Adrenal gland (tissue), 5 donors: Measurements from ENCODE around the gene BNC1.

Experiments
- POLR2A ChIP-seq, 2 donors: fragments of 450-650 bp; IDR thresholded peaks; one replicate each; pipeline ENCODE4 v1.6.1; 2017; ENCODE audit warnings: antibody characterized with exemption in 2 of 2, mild to moderate bottlenecking in 2 of 2, moderate library complexity in 1 of 2
- TF ChIP-seq, protein P1 (sequence below), 6 experiments: fragments of 450-650 bp in 4 of 6; fragments of 200-600 bp in 2 of 6; sonication (generic) in 1 of 6; IDR thresholded peaks; 1 replicate in 5 of 6; 2 replicates in 1 of 6; pipeline versions ENCODE4 v1.5.1 to v1.8.0; 2016 to 2021; ENCODE audit warnings: antibody characterized with exemption in 6 of 6, mild to moderate bottlenecking in 2 of 6, moderate library complexity in 1 of 6
- donor health status: DM: no; HTN: no; CAD: no.

DNA sequence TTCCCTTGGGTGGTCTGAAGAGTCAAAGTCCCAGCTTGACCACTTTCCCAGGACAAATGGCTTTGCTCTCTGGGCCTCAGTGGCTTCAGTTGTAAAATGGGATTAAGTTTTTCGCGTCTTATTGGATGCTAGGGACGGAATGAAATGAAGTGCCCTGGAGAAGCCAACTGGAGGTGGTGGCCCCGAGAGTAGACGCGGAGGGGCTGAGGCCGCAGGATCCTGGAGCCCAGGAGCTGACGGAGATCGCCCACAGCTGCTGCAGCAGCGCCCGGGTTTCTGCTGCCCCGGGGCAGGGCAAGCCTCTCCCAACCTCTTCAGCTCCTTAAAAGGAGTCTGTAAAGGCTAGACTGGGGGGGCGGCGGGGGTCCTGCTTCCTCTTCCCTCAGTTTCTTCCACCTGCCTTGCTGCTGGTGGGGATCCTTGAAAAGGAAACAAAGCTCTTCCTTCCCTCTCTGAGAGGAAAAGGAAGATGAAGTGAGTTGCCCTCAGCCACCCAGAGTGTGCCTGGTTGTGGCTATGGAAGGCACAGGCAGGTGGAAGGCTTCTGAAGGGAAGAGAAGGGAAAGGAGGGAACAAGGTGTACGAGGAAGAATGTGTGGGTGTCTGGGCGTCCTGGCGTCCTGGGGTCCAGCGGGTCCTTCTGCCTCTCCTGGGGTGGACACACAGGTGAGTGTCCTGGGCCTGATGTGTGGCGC lies 967 bp upstream of the BNC1 start:
- TF ChIP-seq POLR2A (IDR thresholded peaks at IDR 0.05), result no peak
- TF ChIP-seq, protein P1, sequence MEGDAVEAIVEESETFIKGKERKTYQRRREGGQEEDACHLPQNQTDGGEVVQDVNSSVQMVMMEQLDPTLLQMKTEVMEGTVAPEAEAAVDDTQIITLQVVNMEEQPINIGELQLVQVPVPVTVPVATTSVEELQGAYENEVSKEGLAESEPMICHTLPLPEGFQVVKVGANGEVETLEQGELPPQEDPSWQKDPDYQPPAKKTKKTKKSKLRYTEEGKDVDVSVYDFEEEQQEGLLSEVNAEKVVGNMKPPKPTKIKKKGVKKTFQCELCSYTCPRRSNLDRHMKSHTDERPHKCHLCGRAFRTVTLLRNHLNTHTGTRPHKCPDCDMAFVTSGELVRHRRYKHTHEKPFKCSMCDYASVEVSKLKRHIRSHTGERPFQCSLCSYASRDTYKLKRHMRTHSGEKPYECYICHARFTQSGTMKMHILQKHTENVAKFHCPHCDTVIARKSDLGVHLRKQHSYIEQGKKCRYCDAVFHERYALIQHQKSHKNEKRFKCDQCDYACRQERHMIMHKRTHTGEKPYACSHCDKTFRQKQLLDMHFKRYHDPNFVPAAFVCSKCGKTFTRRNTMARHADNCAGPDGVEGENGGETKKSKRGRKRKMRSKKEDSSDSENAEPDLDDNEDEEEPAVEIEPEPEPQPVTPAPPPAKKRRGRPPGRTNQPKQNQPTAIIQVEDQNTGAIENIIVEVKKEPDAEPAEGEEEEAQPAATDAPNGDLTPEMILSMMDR (IDR thresholded peaks at IDR 0.05), result no peak
